Keratinocyte (primary cell): Measurements from ENCODE around the gene PAXIP1. TPM values are rescaled to one million over a fixed set of nuclear protein-coding genes. Genes with fewer than 3 reads are reported as not detected.

ENCODE experiments used
- DNase-seq: peaks from one replicate; pipeline ENCODE4 v3.0.0-alpha.2; 2011; ENCODE audit warnings: low read depth, missing footprints, low spot score
- FAIRE-seq: peaks from 2 replicates; lab custom pipeline; 2011; peaks lifted over from hg19 to GRCh38; lab: Jason Lieb, UNC
- H2AFZ ChIP-seq: 2 replicates; pipeline ENCODE4 v1.6.0; 2012; ENCODE audit warnings: low read length, control low read depth, inconsistent platforms; ENCODE audit not compliant: control insufficient read depth
- H3K27ac ChIP-seq: 2 replicates; pipeline ENCODE4 v1.5.1; 2011; ENCODE audit warnings: low read length; ENCODE audit not compliant: control insufficient read depth, insufficient read depth
- H3K27me3 ChIP-seq: 3 replicates; pipeline ENCODE4 v1.6.0; 2011; ENCODE audit warnings: low read length; ENCODE audit not compliant: control insufficient read depth, insufficient read depth; ENCODE audit errors: extremely low read depth
- H3K36me3 ChIP-seq, 2 experiments: 2 replicates in 1 of 2; 3 replicates in 1 of 2; pipeline ENCODE4 v1.5.1; 2011; ENCODE audit warnings: low read length in 2 of 2, mild to moderate bottlenecking in 1 of 2; ENCODE audit not compliant: control insufficient read depth in 2 of 2, insufficient read depth in 2 of 2; ENCODE audit errors: extremely low read depth in 1 of 2
- H3K4me1 ChIP-seq: 3 replicates; pipeline ENCODE4 v1.5.1; 2011; ENCODE audit warnings: low read length; ENCODE audit not compliant: control insufficient read depth, insufficient read depth; ENCODE audit errors: extremely low read depth
- H3K4me2 ChIP-seq: 3 replicates; pipeline ENCODE4 v1.6.0; 2011; ENCODE audit warnings: low read depth, low read length; ENCODE audit not compliant: control insufficient read depth, insufficient read depth; ENCODE audit errors: extremely low read depth
- H3K4me3 ChIP-seq, 3 experiments: fragments of 200-600 bp in 1 of 3; sonication (generic) in 1 of 3; 2 replicates in 2 of 3; 3 replicates in 1 of 3; pipeline ENCODE4 v1.5.1; 2011 to 2016; ENCODE audit warnings: low read length in 3 of 3, mild to moderate bottlenecking in 3 of 3, control low read depth in 2 of 3, inconsistent platforms in 1 of 3, low read depth in 1 of 3, mixed read lengths in 1 of 3, mixed run types in 1 of 3, moderate library complexity in 1 of 3; ENCODE audit not compliant: control insufficient read depth in 2 of 3, insufficient read depth in 2 of 3; ENCODE audit errors: extremely low read depth in 1 of 3
- H3K79me2 ChIP-seq: 2 replicates; pipeline ENCODE4 v1.6.0; 2012; ENCODE audit warnings: low read length; ENCODE audit not compliant: control insufficient read depth, insufficient read depth
- H3K9ac ChIP-seq: 3 replicates; pipeline ENCODE4 v1.6.0; 2011; ENCODE audit warnings: low read length; ENCODE audit not compliant: control insufficient read depth, insufficient read depth; ENCODE audit errors: extremely low read depth
- H3K9me1 ChIP-seq: 3 replicates; pipeline ENCODE4 v1.6.0; 2011; ENCODE audit warnings: low read length; ENCODE audit not compliant: control insufficient read depth, insufficient read depth; ENCODE audit errors: extremely low read depth
- H3K9me3 ChIP-seq: 2 replicates; pipeline ENCODE4 v1.5.1; 2012; ENCODE audit warnings: low read depth, low read length; ENCODE audit not compliant: control insufficient read depth
- H4K20me1 ChIP-seq: 3 replicates; pipeline ENCODE4 v1.6.0; 2011; ENCODE audit warnings: low read length; ENCODE audit not compliant: control insufficient read depth, insufficient read depth; ENCODE audit errors: extremely low read depth
- EZH2 ChIP-seq: IDR thresholded peaks from one replicate; pipeline ENCODE4 v1.6.1; 2012; ENCODE audit warnings: inconsistent platforms, mild to moderate bottlenecking, low read length, moderate library complexity
- dilution Hi-C: fragments of 300-500 bp; cut with MboI; formaldehyde crosslinking; loops from one replicate; pipeline ENCODE4 v1.7.0; 2020; ENCODE audit warnings: low sequenced_read_pairs; ENCODE audit not compliant: extremely low pct_ligation_motif_present
- polyA plus RNA-seq, 5 experiments: library from polyadenylated mRNA; depleted of rRNA in 3 of 5; stranded (reverse) in 3 of 5; stranded (forward) in 1 of 5; unstranded in 1 of 5; fragments of >200 nt; gene quantifications; 1 replicate in 1 of 5; 2 replicates in 3 of 5; 3 replicates in 1 of 5; pipeline versions ENCODE4 v1.2.1 to v1.2.3, GENCODE V29; 2011 to 2012; ENCODE audit warnings: missing spikeins in 2 of 5, low read depth in 1 of 5, low replicate concordance in 1 of 5
- TF ChIP-seq, protein P1 (sequence below), 3 experiments: IDR thresholded peaks in 1 of 3; conservative IDR thresholded peaks in 1 of 3; optimal IDR thresholded peaks in 1 of 3; 2 replicates in 2 of 3; 3 replicates in 1 of 3; pipeline versions ENCODE3 to v1.5.1; 2011; ENCODE audit warnings: low read length in 3 of 3, mild to moderate bottlenecking in 3 of 3, moderate library complexity in 2 of 3, control low read depth in 1 of 3, inconsistent platforms in 1 of 3; ENCODE audit not compliant: insufficient read depth in 2 of 3; ENCODE audit errors: extremely low read depth in 1 of 3

PAXIP1 gene
- polyA plus RNA-seq, 1 donor (not counting 4 experiments of a cell fraction or from before 2014, with no cell fraction given): 9.4 TPM

DNA sequence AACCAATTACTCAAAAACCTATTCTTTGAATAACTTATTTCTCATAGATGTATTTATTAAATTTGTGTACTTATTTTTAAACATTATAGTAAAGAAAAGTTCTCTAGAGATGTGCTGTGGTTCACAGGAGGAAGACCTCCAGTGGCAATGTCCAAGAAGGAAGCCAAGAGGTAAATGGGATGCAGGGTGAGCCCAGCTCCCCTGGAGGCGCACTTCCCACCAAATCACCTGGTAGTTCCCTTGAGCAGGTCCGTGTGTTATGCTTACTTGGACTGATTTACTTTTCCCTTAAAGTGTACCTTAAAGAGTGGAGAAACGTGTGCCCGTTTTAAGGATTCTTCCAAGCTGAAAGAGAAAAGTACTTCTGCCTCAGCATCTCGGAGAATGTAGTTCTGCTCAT, 55.3 kb downstream of the PAXIP1 start:
- peak; percentile 39 for FAIRE-seq
- H3K4me3 ChIP-seq: no peak overlapping the region
- TF ChIP-seq, protein P1, sequence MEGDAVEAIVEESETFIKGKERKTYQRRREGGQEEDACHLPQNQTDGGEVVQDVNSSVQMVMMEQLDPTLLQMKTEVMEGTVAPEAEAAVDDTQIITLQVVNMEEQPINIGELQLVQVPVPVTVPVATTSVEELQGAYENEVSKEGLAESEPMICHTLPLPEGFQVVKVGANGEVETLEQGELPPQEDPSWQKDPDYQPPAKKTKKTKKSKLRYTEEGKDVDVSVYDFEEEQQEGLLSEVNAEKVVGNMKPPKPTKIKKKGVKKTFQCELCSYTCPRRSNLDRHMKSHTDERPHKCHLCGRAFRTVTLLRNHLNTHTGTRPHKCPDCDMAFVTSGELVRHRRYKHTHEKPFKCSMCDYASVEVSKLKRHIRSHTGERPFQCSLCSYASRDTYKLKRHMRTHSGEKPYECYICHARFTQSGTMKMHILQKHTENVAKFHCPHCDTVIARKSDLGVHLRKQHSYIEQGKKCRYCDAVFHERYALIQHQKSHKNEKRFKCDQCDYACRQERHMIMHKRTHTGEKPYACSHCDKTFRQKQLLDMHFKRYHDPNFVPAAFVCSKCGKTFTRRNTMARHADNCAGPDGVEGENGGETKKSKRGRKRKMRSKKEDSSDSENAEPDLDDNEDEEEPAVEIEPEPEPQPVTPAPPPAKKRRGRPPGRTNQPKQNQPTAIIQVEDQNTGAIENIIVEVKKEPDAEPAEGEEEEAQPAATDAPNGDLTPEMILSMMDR (optimal IDR thresholded peaks at IDR 0.05 in 1 of 3, IDR thresholded peaks at IDR 0.05 in 1 of 3, conservative IDR thresholded peaks at IDR 0.05 in 1 of 3; ENCODE audit: extremely low read depth in 1 of 3, insufficient read depth in 2 of 3, low read length in 3 of 3): no peak
- TF ChIP-seq EZH2: no peak
- H3K27me3 ChIP-seq: no peaks in the 10 kb centered on the region
- no peak for DNase-seq
- no peaks in the 10 kb centered on the region for H3K9me1 ChIP-seq
- no peak overlapping the region for H3K9ac ChIP-seq
- H3K27ac ChIP-seq: no peak overlapping the region
- no peaks in the 10 kb centered on the region for H3K79me2 ChIP-seq
- no peak overlapping the region for H2AFZ ChIP-seq
- no peaks in the 10 kb centered on the region for H3K4me1 ChIP-seq
- no peaks in the 10 kb centered on the region for H3K9me3 ChIP-seq
- dilution Hi-C loops: no loop called here
- H3K36me3 ChIP-seq: peaks cover 21 to 28% of the 10 kb centered on the region in 2 experiments
- no peaks in the 10 kb centered on the region for H4K20me1 ChIP-seq
- H3K4me2 ChIP-seq: no peak overlapping the region

DNA sequence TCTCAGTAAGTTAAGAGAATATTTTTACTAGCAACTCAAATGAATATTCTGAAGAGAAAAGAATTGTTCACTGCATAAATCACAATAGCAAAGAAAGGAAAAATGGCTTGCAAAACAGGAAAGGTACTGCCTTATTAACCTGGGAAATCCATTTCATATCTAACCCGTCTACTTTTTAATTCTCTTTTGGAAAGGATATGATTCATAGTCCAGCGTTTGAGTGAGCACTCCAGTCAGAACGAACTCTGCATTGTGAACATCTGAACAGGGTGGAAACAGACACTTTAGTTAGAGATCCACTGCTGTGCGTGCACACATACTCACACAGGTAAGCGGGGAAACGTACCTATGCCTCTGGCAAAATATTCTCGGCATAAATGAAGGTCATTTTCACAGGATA, 56.8 kb downstream of the PAXIP1 start:
- no peaks in the 10 kb centered on the region for H4K20me1 ChIP-seq
- H3K9me1 ChIP-seq: no peaks in the 10 kb centered on the region
- no peaks in the 10 kb centered on the region for H3K9me3 ChIP-seq
- no peak overlapping the region for H3K4me3 ChIP-seq
- H3K79me2 ChIP-seq: no peaks in the 10 kb centered on the region
- no peak overlapping the region for H3K27ac ChIP-seq
- no peaks in the 10 kb centered on the region for H3K27me3 ChIP-seq
- H2AFZ ChIP-seq: no peak overlapping the region
- dilution Hi-C loops: no loop called here
- DNase-seq (no peak), FAIRE-seq (no peak)
- TF ChIP-seq, protein P1 (optimal IDR thresholded peaks at IDR 0.05 in 1 of 3, IDR thresholded peaks at IDR 0.05 in 1 of 3, conservative IDR thresholded peaks at IDR 0.05 in 1 of 3; ENCODE audit: extremely low read depth in 1 of 3, insufficient read depth in 2 of 3, low read length in 3 of 3): no peak
- no peak for TF ChIP-seq EZH2
- H3K4me2 ChIP-seq: no peak overlapping the region
- no peak overlapping the region for H3K9ac ChIP-seq
- no peaks in the 10 kb centered on the region for H3K4me1 ChIP-seq
- H3K36me3 ChIP-seq: peaks cover 20 to 22% of the 10 kb centered on the region in 2 experiments
